ENCODE data around the gene FGF12. TPM values are rescaled to one million over a fixed set of nuclear protein-coding genes. Genes with fewer than 3 reads are reported as not detected.

Gene FGF12
- total RNA-seq, 1 experiment from 2014 or later: 0.07 TPM

- no peaks in the 10 kb centered on the region for H4K20me1 ChIP-seq (ENCODE audit: insufficient read depth)
- peaks cover 41% of the 10 kb centered on the region for H3K27me3 ChIP-seq (ENCODE audit: insufficient read depth, low read length)
- H3K36me3 ChIP-seq (ENCODE audit: control insufficient read depth in 1 of 2, insufficient read depth in 2 of 2, low read length in 2 of 2): no peaks in the 10 kb centered on the region
- H3K79me2 ChIP-seq (ENCODE audit: insufficient read depth, low read length): no peaks in the 10 kb centered on the region
- no peaks in the 10 kb centered on the region for H3K9me3 ChIP-seq (ENCODE audit: control insufficient read depth in 1 of 2, insufficient read depth in 1 of 2, low read depth in 1 of 2, low read length in 2 of 2)
- DNase-seq (ENCODE audit: low read depth, low spot score): no peak
- no peaks in the 10 kb centered on the region for H3K4me1 ChIP-seq (ENCODE audit: control insufficient read depth in 1 of 2, insufficient read depth in 2 of 2, low read length in 2 of 2)
- ATAC-seq: no peak
- no TSS peak for BruUV-seq (replicated peaks)
- H3K4me2 ChIP-seq (ENCODE audit: low read length): no peak overlapping the region
- intact Hi-C loops (cut with micrococcal nuclease): no loop called here
- CTCF ChIA-PET: no interaction called here
- no peak overlapping the region for H3K27ac ChIP-seq (ENCODE audit: low read depth, low read length)
- H3K9ac ChIP-seq (ENCODE audit: low read length): no peak overlapping the region
- RAD21 ChIA-PET (ENCODE audit: low non-redundant PET in 1 of 2, low total read pairs in 2 of 2, uncharacterized antibody in 2 of 2, unreplicated experiment in 2 of 2): no interaction called here
- POLR2A ChIA-PET: no interaction called here
- H2AFZ ChIP-seq (ENCODE audit: low read depth, low read length, poor library complexity, severe bottlenecking): no peak overlapping the region
- no peak overlapping the region for H3K4me3 ChIP-seq (replicated peaks in 1 of 2; ENCODE audit: low read depth in 1 of 2, low read length in 2 of 2)
- TF ChIP-seq EGR1 (IDR thresholded peaks at IDR 0.05; ENCODE audit: low read depth): no peak
- no peaks in the 10 kb centered on the region for H3K9me2 ChIP-seq (ENCODE audit: insufficient read depth)
Observed at GRCh38 chr3:192277477-192277876, 449.9 kb downstream of the FGF12 start.

- Histone ChIP-seq H3K27ac (ENCODE audit: low read depth, low read length) (no peak overlapping the region), H3K4me2 (ENCODE audit: low read length) (no peak overlapping the region), H3K9ac (ENCODE audit: low read length) (no peak overlapping the region), H3K79me2 (ENCODE audit: insufficient read depth, low read length) (no peaks in the 10 kb centered on the region), H3K4me3 (replicated peaks in 1 of 2; ENCODE audit: low read depth in 1 of 2, low read length in 2 of 2) (no peak overlapping the region), H2AFZ (ENCODE audit: low read depth, low read length, poor library complexity, severe bottlenecking) (no peak overlapping the region), H3K9me2 (ENCODE audit: insufficient read depth) (no peaks in the 10 kb centered on the region), H4K20me1 (ENCODE audit: insufficient read depth) (no peaks in the 10 kb centered on the region), H3K4me1 (ENCODE audit: control insufficient read depth in 1 of 2, insufficient read depth in 2 of 2, low read length in 2 of 2) (no peaks in the 10 kb centered on the region), H3K36me3 (ENCODE audit: control insufficient read depth in 1 of 2, insufficient read depth in 2 of 2, low read length in 2 of 2) (no peaks in the 10 kb centered on the region), H3K27me3 (ENCODE audit: insufficient read depth, low read length) (peaks cover 46% of the 10 kb centered on the region), H3K9me3 (ENCODE audit: control insufficient read depth in 1 of 2, insufficient read depth in 1 of 2, low read depth in 1 of 2, low read length in 2 of 2) (no peaks in the 10 kb centered on the region)
- BruUV-seq (replicated peaks): no TSS peak
- CTCF ChIA-PET: no interaction called here
- intact Hi-C loops (cut with micrococcal nuclease): no loop called here
- RAD21 ChIA-PET (ENCODE audit: low non-redundant PET in 1 of 2, low total read pairs in 2 of 2, uncharacterized antibody in 2 of 2, unreplicated experiment in 2 of 2): no interaction called here
- no peak for TF ChIP-seq EZH2phosphoT487 (IDR thresholded peaks at IDR 0.05; ENCODE audit: borderline replicate concordance)
- TF ChIP-seq MAX (IDR thresholded peaks at IDR 0.05): no peak
- no peak for TF ChIP-seq EGR1 (IDR thresholded peaks at IDR 0.05; ENCODE audit: low read depth)
- TF ChIP-seq EZH2 (IDR thresholded peaks at IDR 0.05): no peak
- TF ChIP-seq SIN3A (IDR thresholded peaks at IDR 0.05; ENCODE audit: low read depth): no peak
- no peak for TF ChIP-seq ELF1 (IDR thresholded peaks at IDR 0.05; ENCODE audit: borderline replicate concordance, low read depth)
- no peak for TF ChIP-seq POLR2A (IDR thresholded peaks at IDR 0.05; ENCODE audit: borderline replicate concordance, extremely low read depth, insufficient read depth, insufficient read length)
- no peak for TF ChIP-seq REST (IDR thresholded peaks at IDR 0.05; ENCODE audit: low read depth)
- no peak for TF ChIP-seq TCF7L2 (IDR thresholded peaks at IDR 0.05; ENCODE audit: borderline replicate concordance, extremely low read depth, insufficient read depth, insufficient read length)
- TF ChIP-seq POLR2AphosphoS5 (IDR thresholded peaks at IDR 0.05; ENCODE audit: low read depth, low read length): no peak
- TF ChIP-seq CBX3 (IDR thresholded peaks at IDR 0.05; ENCODE audit: low read depth): no peak
- no peak for TF ChIP-seq SRF (IDR thresholded peaks at IDR 0.05; ENCODE audit: low read depth)
- TF ChIP-seq YY1 (IDR thresholded peaks at IDR 0.05; ENCODE audit: extremely low read depth, insufficient replicate concordance, low read depth, low read length): no peak
- no peak for TF ChIP-seq RAD21 (IDR thresholded peaks at IDR 0.05; ENCODE audit: low read depth)
- TF ChIP-seq JUND (IDR thresholded peaks at IDR 0.05): no peak
- no peak for TF ChIP-seq ZNF274 (IDR thresholded peaks at IDR 0.05; ENCODE audit: low read depth, low read length)
- TF ChIP-seq ZFX (IDR thresholded peaks at IDR 0.05): no peak
- TF ChIP-seq ATF3 (IDR thresholded peaks at IDR 0.05): no peak
- DNase-seq (ENCODE audit: low read depth, low spot score) (no peak), ATAC-seq (no peak)
- POLR2A ChIA-PET: no interaction called here
Observed at GRCh38 chr3:192275741-192276355, 451.5 kb downstream of the FGF12 start.
